Activated T-cell treated with anti-CD3 and anti-CD28 coated beads for 1 hour (primary cell): ENCODE data around the gene EDN2.

Experiments
- DNase-seq: peaks from one replicate; pipeline ENCODE4 v3.0.0-alpha.2; 2020; ENCODE audit warnings: low read depth

The EDN2 gene

GRCh38 chr1:41464885-41465284, 19.6 kb downstream of the EDN2 start:
- DNase-seq, result no peak

GRCh38 chr1:41463516-41463915, 21.0 kb downstream of the EDN2 start:
- no peak for DNase-seq

GRCh38 chr1:41462680-41463004, 21.8 kb downstream of the EDN2 start:
- no peak for DNase-seq

- no peak for DNase-seq
These were observed 22.4 kb downstream of the EDN2 start for GRCh38 chr1:41461790-41462679.

- DNase-seq, result no peak
These were observed 27.5 kb downstream of the EDN2 start for GRCh38 chr1:41456847-41457540.

- DNase-seq, result no peak
These were observed 28.8 kb downstream of the EDN2 start for GRCh38 chr1:41455479-41456332.

- DNase-seq, result no peak
These were observed 30.1 kb downstream of the EDN2 start for GRCh38 chr1:41454406-41454805.

- no peak for DNase-seq
These were observed 31.7 kb downstream of the EDN2 start for GRCh38 chr1:41452704-41453290.

- no peak for DNase-seq
These were observed 33.7 kb downstream of the EDN2 start for GRCh38 chr1:41450747-41451285.

- DNase-seq, result no peak
These were observed 35.1 kb downstream of the EDN2 start for GRCh38 chr1:41449326-41449921.

- no peak for DNase-seq
These were observed 35.7 kb downstream of the EDN2 start for GRCh38 chr1:41448821-41449220.

- DNase-seq, result no peak
These were observed 36.3 kb downstream of the EDN2 start for GRCh38 chr1:41447995-41448770.

GRCh38 chr1:41446851-41447610, 37.5 kb downstream of the EDN2 start:
- no peak for DNase-seq

- DNase-seq, result no peak
These were observed 39.7 kb downstream of the EDN2 start for GRCh38 chr1:41444785-41445184.

- DNase-seq, result no peak
These were observed 40.2 kb downstream of the EDN2 start for GRCh38 chr1:41444246-41444645.

GRCh38 chr1:41442697-41443251, 41.7 kb downstream of the EDN2 start:
- DNase-seq, result no peak

- no peak for DNase-seq
These were observed 44.0 kb downstream of the EDN2 start for GRCh38 chr1:41440321-41441085.

- no peak for DNase-seq
These were observed 45.2 kb downstream of the EDN2 start for GRCh38 chr1:41439234-41439633.

- DNase-seq, result no peak
These were observed 45.8 kb downstream of the EDN2 start for GRCh38 chr1:41438711-41439110.
